Cardiac muscle cell (in vitro differentiated cells and primary cell): ENCODE measurements around the gene ZNF668. TPM values are rescaled to one million over a fixed set of nuclear protein-coding genes. Genes with fewer than 3 reads are reported as not detected.
A peak's percentile ranks its signal among the peaks of the same experiment; 100 is the strongest.

ENCODE experiments used
- DNase-seq, 2 donors: peaks; one replicate each; pipeline versions ENCODE4 v3.0.0 to v3.0.0-alpha.2; 2010 to 2017; ENCODE audit warnings: low read depth in 1 of 2, low spot score in 1 of 2
- H3K27ac ChIP-seq: fragments of 200-600 bp; sonication (generic); 2 replicates; pipeline ENCODE4 v1.5.1; 2016
- H3K27me3 ChIP-seq: fragments of 200-600 bp; sonication (generic); 2 replicates; pipeline ENCODE4 v1.6.0; 2016; ENCODE audit warnings: control low read depth
- H3K36me3 ChIP-seq: fragments of 200-600 bp; sonication (generic); 2 replicates; pipeline ENCODE4 v1.5.1; 2016; ENCODE audit warnings: control low read depth
- H3K4me1 ChIP-seq: fragments of 200-600 bp; sonication (generic); 2 replicates; pipeline ENCODE4 v1.8.1; 2017; ENCODE audit warnings: low read depth, mild to moderate bottlenecking, mixed run types
- H3K4me3 ChIP-seq: fragments of 200-600 bp; sonication (generic); 2 replicates; pipeline ENCODE4 v1.5.1; 2016; ENCODE audit warnings: mild to moderate bottlenecking
- H3K9me3 ChIP-seq: fragments of 200-600 bp; sonication (generic); 2 replicates; pipeline ENCODE4 v1.5.1; 2017; ENCODE audit warnings: low read depth, mild to moderate bottlenecking, control low read depth
- polyA plus RNA-seq: library from polyadenylated mRNA; unstranded; fragments of >200 nt; fragmentation: Nextera tagmentation; extraction: Ambion mirVana; gene quantifications from 2 replicates; pipeline ENCODE4 v1.2.1, GENCODE V29; 2016
- total RNA-seq: library from RNA; depleted of rRNA; stranded (reverse); fragments of >200 nt; gene quantifications from 2 replicates; pipeline ENCODE4 v1.2.3, GENCODE V29; 2016
- TF ChIP-seq, protein P1 (sequence below): IDR thresholded peaks from 2 replicates; pipeline ENCODE4 v1.5.1; 2012; ENCODE audit warnings: low read depth, mild to moderate bottlenecking, low read length

ZNF668 gene
- total and polyA plus RNA-seq, 2 experiments from 2014 or later, result 10.0 to 16.2 TPM

- H3K27me3 ChIP-seq, result no peaks in the 10 kb centered on the region
These were observed 41.0 kb downstream of the ZNF668 start, which contains the start of gene STX4 for GRCh38 chr16:31032736-31033708. TSS of gene STX4 (plus strand) at chr16:31033558. CDS start at chr16:31033806, 248 bp downstream.

GRCh38 chr16:31031276-31031675, 42.8 kb downstream of the ZNF668 start:
- TF ChIP-seq, protein P1, sequence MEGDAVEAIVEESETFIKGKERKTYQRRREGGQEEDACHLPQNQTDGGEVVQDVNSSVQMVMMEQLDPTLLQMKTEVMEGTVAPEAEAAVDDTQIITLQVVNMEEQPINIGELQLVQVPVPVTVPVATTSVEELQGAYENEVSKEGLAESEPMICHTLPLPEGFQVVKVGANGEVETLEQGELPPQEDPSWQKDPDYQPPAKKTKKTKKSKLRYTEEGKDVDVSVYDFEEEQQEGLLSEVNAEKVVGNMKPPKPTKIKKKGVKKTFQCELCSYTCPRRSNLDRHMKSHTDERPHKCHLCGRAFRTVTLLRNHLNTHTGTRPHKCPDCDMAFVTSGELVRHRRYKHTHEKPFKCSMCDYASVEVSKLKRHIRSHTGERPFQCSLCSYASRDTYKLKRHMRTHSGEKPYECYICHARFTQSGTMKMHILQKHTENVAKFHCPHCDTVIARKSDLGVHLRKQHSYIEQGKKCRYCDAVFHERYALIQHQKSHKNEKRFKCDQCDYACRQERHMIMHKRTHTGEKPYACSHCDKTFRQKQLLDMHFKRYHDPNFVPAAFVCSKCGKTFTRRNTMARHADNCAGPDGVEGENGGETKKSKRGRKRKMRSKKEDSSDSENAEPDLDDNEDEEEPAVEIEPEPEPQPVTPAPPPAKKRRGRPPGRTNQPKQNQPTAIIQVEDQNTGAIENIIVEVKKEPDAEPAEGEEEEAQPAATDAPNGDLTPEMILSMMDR, result no peak
- Histone ChIP-seq H3K27me3 (no peaks in the 10 kb centered on the region), H3K4me3 (no peak overlapping the region), H3K27ac (no peak overlapping the region), H3K9me3 (no peaks in the 10 kb centered on the region), H3K36me3 (peaks cover 3% of the 10 kb centered on the region), H3K4me1 (no peaks in the 10 kb centered on the region)
- DNase-seq, result no peak

More at GRCh38 chr16:31032736-31033708, 41.0 kb downstream of the ZNF668 start, which contains the start of gene STX4:
- H3K4me3 ChIP-seq, result peak within 1 kb of the TSS; percentile 75
- TF ChIP-seq, protein P1, result no peak
- DNase-seq, result peak; percentile 96 to 98
- H3K36me3 ChIP-seq, result peaks cover 3% of the 10 kb centered on the region
- H3K4me1 ChIP-seq, result no peaks in the 10 kb centered on the region
- no peaks in the 10 kb centered on the region for H3K9me3 ChIP-seq
- H3K27ac ChIP-seq, result peak within 1 kb of the TSS; percentile 87

GRCh38 chr16:31029272-31029671, 44.8 kb downstream of the ZNF668 start:
- Histone ChIP-seq H3K9me3 (no peaks in the 10 kb centered on the region), H3K27ac (no peak overlapping the region), H3K36me3 (no peaks in the 10 kb centered on the region), H3K4me3 (no peak overlapping the region), H3K27me3 (no peaks in the 10 kb centered on the region), H3K4me1 (no peaks in the 10 kb centered on the region)
- TF ChIP-seq, protein P1, result no peak
- DNase-seq, result no peak

- H3K4me3 ChIP-seq, result no peak overlapping the region
- H3K27me3 ChIP-seq, result no peaks in the 10 kb centered on the region
- TF ChIP-seq, protein P1, result no peak
- no peak for DNase-seq
- no peaks in the 10 kb centered on the region for H3K9me3 ChIP-seq
- H3K36me3 ChIP-seq, result no peaks in the 10 kb centered on the region
- no peaks in the 10 kb centered on the region for H3K4me1 ChIP-seq
- no peak overlapping the region for H3K27ac ChIP-seq
These were observed 48.7 kb downstream of the ZNF668 start for GRCh38 chr16:31025339-31025738.

DNA sequence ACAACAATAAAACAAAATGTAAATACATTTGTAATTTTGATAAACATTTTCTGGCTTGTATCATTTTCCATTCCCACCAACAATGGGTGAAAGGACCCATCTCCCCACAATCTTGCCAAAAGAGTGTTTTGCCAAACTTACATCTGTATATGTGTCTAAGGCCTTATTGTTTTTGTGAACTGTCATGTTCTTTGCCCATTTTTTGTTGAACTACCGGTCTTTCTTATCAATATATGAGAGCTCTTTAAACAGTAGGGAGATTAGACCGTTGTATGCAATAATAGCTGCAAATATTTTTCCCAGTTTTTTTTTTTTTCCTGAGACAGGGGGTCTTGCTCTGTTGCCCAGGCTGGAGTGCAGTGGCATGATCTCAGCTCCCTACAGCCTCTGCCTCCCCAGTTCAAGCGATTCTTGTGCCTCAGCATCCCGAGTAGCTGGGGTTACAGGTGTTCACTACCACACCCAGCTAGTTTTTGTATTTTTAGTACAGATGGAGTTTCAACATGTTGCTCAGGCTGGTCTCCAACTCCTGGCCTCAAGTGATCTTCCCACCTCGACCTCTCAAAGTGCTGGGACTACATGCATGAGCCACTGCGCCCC, 50.3 kb downstream of the ZNF668 start:
- TF ChIP-seq, protein P1, result no peak
- DNase-seq, result no peak
- Histone ChIP-seq H3K4me3 (no peak overlapping the region), H3K9me3 (no peaks in the 10 kb centered on the region), H3K27ac (no peak overlapping the region), H3K27me3 (no peaks in the 10 kb centered on the region), H3K36me3 (no peaks in the 10 kb centered on the region), H3K4me1 (no peaks in the 10 kb centered on the region)
